Kidney (tissue), 14 donors: ENCODE results near the gene TMEM143. TPM values are rescaled to one million over a fixed set of nuclear protein-coding genes. Genes with fewer than 3 reads are reported as not detected.
A peak's percentile ranks its signal among the peaks of the same experiment; 100 is the strongest.

Experiments
- DNase-seq, 5 donors: peaks; one replicate each; pipeline ENCODE4 v3.0.0-alpha.2; 2013 to 2020
- FAIRE-seq: peaks from 2 replicates; lab custom pipeline; 2012; peaks lifted over from hg19 to GRCh38; lab: Jason Lieb, UNC
- H3K27ac ChIP-seq, 2 donors: one replicate each; pipeline ENCODE4 v1.7.0; 2013; ENCODE audit warnings: low read depth in 2 of 2, low read length in 2 of 2, inconsistent platforms in 1 of 2
- H3K27me3 ChIP-seq: one replicate; pipeline ENCODE4 v1.7.1; 2013; ENCODE audit warnings: low read length, inconsistent platforms; ENCODE audit not compliant: control insufficient read depth, insufficient read depth
- H3K36me3 ChIP-seq, 3 donors: one replicate each; pipeline versions ENCODE4 v1.7.0 to v1.7.1; 2013; ENCODE audit warnings: low read length in 3 of 3, control low read depth in 1 of 3, inconsistent platforms in 1 of 3; ENCODE audit not compliant: insufficient read depth in 3 of 3, control insufficient read depth in 2 of 3
- H3K4me1 ChIP-seq, 3 donors: one replicate each; pipeline versions ENCODE4 v1.7.0 to v1.7.1; 2013; ENCODE audit warnings: low read length in 3 of 3, inconsistent platforms in 1 of 3, low read depth in 1 of 3; ENCODE audit not compliant: control insufficient read depth in 2 of 3, insufficient read depth in 2 of 3
- H3K4me3 ChIP-seq, 3 donors: one replicate each; pipeline versions ENCODE4 v1.7.0 to v1.8.1; 2013; ENCODE audit warnings: low read length in 3 of 3, control low read depth in 1 of 3, inconsistent platforms in 1 of 3
- H3K9ac ChIP-seq, 3 donors: one replicate each; pipeline versions ENCODE4 v1.7.0 to v1.7.1; 2013; ENCODE audit warnings: low read length in 3 of 3, control low read depth in 1 of 3, inconsistent platforms in 1 of 3
- H3K9me3 ChIP-seq, 3 donors: one replicate each; pipeline versions ENCODE4 v1.7.0 to v1.7.1; 2013; ENCODE audit warnings: low read length in 3 of 3, control low read depth in 1 of 3, inconsistent platforms in 1 of 3; ENCODE audit not compliant: control insufficient read depth in 2 of 3, insufficient read depth in 1 of 3
- intact Hi-C: fragments of 100-400 bp; cut with DNase I; formaldehyde crosslinking; loops from one replicate; pipeline ENCODE4 v1.11.1; 2022
- polyA plus RNA-seq: library from polyadenylated mRNA; stranded (reverse); fragments of 350-450 nt; fragmentation: Illumina TruSeq; extraction: RNeasy Lipid Tissue Mini Kit (QIAGEN cat#74804); gene quantifications from one replicate; pipeline ENCODE4 v1.2.3, GENCODE V29; 2014; ENCODE audit warnings: low read depth, low replicate concordance; ENCODE audit not compliant: insufficient read depth
- total RNA-seq: library from RNA; stranded (reverse); fragmentation: NEBNext Ultra II Directional; extraction: Animal tissue kit (Norgen Biotek cat#: 25700); gene quantifications from one replicate; pipeline ENCODE4 v1.2.1, GENCODE V29; 2021
- TF ChIP-seq, protein P1 (sequence below): IDR thresholded peaks from 3 replicates; pipeline ENCODE4 v1.5.1; 2012; ENCODE audit warnings: mild to moderate bottlenecking, moderate library complexity, borderline replicate concordance; ENCODE audit not compliant: insufficient read depth; ENCODE audit errors: extremely low read depth
- donor health status: control.
- donor health status: control.
- donor health status: control.
- donor health status: control.
- donor health status: control.
- donor health status: DM: yes; HTN: yes; CAD: no.
- donor health status: Normal renal cell carcinoma (clear cell type).

The TMEM143 gene
- total and polyA plus RNA-seq, 2 donors from 2014 or later, result 9.2 to 15.7 TPM

DNA sequence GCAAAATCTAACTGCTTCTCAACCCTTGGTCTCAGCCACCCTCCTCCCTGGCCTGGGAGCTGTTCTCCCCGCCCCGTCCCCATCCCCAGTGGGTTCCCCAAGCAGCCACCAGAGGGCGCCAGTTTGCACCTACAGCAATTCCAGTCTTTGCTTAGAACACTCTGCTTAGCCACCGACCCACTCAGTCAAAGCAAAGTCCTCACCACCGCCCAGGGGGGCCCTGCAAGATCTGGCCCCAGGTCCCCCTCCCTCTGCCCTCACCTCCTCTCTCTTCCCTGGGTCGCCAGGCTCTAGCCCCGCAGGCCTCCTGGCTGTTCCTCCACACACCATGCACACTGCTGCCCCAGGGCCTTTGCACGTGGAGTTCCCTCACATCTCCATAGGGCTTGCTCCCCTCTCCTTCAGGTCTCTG is 12.4 kb downstream of the TMEM143 start:
- Histone ChIP-seq H3K9me3 (no peaks in the 10 kb centered on the region), H3K27ac (no peak overlapping the region), H3K36me3 (no peaks in the 10 kb centered on the region), H3K4me3 (no peak overlapping the region), H3K4me1 (peaks cover 0 to 3% (median 0%) of the 10 kb centered on the region in 3 donors), H3K9ac (no peak overlapping the region), H3K27me3 (no peaks in the 10 kb centered on the region)
- peak; percentile 64 to 86 (median 77) for DNase-seq
- no peak for FAIRE-seq
- TF ChIP-seq, protein P1, sequence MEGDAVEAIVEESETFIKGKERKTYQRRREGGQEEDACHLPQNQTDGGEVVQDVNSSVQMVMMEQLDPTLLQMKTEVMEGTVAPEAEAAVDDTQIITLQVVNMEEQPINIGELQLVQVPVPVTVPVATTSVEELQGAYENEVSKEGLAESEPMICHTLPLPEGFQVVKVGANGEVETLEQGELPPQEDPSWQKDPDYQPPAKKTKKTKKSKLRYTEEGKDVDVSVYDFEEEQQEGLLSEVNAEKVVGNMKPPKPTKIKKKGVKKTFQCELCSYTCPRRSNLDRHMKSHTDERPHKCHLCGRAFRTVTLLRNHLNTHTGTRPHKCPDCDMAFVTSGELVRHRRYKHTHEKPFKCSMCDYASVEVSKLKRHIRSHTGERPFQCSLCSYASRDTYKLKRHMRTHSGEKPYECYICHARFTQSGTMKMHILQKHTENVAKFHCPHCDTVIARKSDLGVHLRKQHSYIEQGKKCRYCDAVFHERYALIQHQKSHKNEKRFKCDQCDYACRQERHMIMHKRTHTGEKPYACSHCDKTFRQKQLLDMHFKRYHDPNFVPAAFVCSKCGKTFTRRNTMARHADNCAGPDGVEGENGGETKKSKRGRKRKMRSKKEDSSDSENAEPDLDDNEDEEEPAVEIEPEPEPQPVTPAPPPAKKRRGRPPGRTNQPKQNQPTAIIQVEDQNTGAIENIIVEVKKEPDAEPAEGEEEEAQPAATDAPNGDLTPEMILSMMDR, result peak; percentile 72
- intact Hi-C loops, result no loop called here

DNA sequence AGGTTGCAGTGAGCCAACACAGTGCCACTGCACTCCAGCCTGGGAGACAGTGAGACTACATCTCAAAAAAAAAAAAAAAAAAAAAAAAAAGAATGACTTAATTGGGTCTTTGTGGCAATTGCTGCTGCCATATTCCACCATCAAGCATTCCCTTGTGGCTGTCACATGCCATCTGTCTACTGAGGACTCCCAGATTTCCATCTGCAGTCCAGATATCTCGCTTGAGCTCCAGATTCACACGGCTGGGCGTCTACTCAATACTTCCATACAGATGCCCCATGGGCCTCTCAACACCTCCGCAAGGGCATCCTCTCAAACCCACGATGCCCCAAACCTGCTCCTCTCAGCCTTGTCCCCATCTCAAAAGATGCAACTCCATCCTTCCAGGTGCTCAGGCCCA is 12.9 kb downstream of the TMEM143 start:
- FAIRE-seq, result no peak
- no peak overlapping the region for H3K4me3 ChIP-seq
- no peak overlapping the region for H3K27ac ChIP-seq
- H3K27me3 ChIP-seq, result no peaks in the 10 kb centered on the region
- TF ChIP-seq, protein P1, result no peak
- peaks cover 0 to 3% (median 0%) of the 10 kb centered on the region in 3 donors for H3K4me1 ChIP-seq
- no peaks in the 10 kb centered on the region for H3K36me3 ChIP-seq
- no peak overlapping the region for H3K9ac ChIP-seq
- intact Hi-C loops, result no loop called here
- DNase-seq, result no peak
- no peaks in the 10 kb centered on the region for H3K9me3 ChIP-seq

DNA sequence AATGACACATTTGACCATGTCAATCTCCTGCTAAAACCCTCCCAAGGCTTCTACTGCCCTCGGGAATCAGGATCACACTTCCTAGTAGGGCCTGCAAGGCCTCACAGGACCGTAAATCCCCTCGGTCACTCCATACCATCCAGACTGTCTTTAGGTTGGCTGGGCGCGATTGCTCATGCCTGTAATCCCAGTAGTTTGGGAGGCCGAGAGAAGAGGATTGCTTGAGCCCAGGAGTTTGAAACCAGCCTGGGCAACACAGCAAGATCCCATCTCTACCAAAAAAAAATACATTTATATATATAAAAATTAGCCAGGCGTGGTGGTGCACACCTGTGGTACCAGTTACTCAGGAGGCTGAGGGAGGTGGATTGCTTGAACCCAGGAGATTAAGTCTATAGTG is 15.0 kb downstream of the TMEM143 start:
- DNase-seq (no peak), FAIRE-seq (no peak)
- Histone ChIP-seq H3K27ac (peak overlapping the region in 1 of 2 donors; percentile 10), H3K4me3 (no peak overlapping the region), H3K9ac (peak overlapping the region in 1 of 3 donors; percentile 14), H3K36me3 (no peaks in the 10 kb centered on the region), H3K4me1 (peaks cover 0 to 3% (median 0%) of the 10 kb centered on the region in 3 donors), H3K27me3 (no peaks in the 10 kb centered on the region), H3K9me3 (no peaks in the 10 kb centered on the region)
- TF ChIP-seq, protein P1, result no peak
- intact Hi-C loops, result no loop called here

DNA sequence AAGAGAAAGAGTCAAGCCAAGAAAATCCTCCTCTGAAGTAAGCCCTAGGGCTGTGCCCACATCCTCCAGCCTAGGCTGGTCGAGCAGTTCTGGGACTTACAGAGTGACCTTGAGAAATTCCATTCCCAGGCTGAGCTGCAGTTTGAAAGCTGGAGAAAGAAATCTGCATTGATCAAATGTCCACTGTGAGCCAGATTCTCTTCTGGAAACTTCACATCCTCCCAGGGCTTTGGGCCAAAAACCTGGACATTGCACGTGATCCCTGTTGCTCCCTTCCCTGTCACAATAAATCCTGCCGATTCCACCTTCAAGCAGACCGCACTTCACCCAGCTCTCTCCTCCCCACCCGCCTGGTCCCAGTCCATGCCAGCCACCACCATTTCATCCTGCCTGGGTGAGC is 15.7 kb downstream of the TMEM143 start:
- intact Hi-C loops, result no loop called here
- no peak for FAIRE-seq
- TF ChIP-seq, protein P1, result no peak

More for the DNA sequence above, 15.7 kb downstream of the TMEM143 start:
- Histone ChIP-seq H3K9me3 (no peaks in the 10 kb centered on the region), H3K27me3 (no peaks in the 10 kb centered on the region), H3K9ac (peak overlapping the region in 1 of 3 donors; percentile 14), H3K4me1 (peaks cover 0 to 3% (median 0%) of the 10 kb centered on the region in 3 donors), H3K36me3 (no peaks in the 10 kb centered on the region), H3K4me3 (no peak overlapping the region), H3K27ac (peak overlapping the region; percentile 10 to 66)
- peak in 2 of 5 donors; percentile 29 to 64 for DNase-seq
